Activated B cell treated with CpG ODN at 0.5 μM for 24 hours (primary cell): ENCODE data around the gene AGXT. TPM values are rescaled to one million over a fixed set of nuclear protein-coding genes. Genes with fewer than 3 reads are reported as not detected.
"Not testable (repeated sequence)": the region's sequence is repeated elsewhere in the genome, so short reads cannot be mapped to it uniquely, and the experiment has no call there.

Experiments used
- ATAC-seq: fragments of 200-7000 bp; cut with Tn5 transposase; one replicate; pipeline ENCODE4 v1.10.0; 2021; ENCODE audit warnings: low read depth, mild to moderate bottlenecking, moderate library complexity
- CTCF ChIA-PET: fragments of 350-600 bp; sonication (Branson Sonifier 250); formaldehyde crosslinking; loops from one replicate; lab custom pipeline; 2021; ENCODE audit warnings: antibody characterized with exemption; lab: Charles Lee
- POLR2A ChIA-PET: fragments of 350-600 bp; sonication (Branson Sonifier 250); formaldehyde crosslinking; loops from one replicate; lab custom pipeline; 2021; ENCODE audit warnings: antibody characterized with exemption; lab: Charles Lee
- DNase-seq: peaks from one replicate; pipeline ENCODE4 v3.0.0; 2022
- H3K27ac Mint-ChIP-seq: one replicate; pipeline ENCODE4 v1.8.0; 2020; ENCODE audit warnings: mixed read lengths
- H3K27me3 Mint-ChIP-seq: one replicate; pipeline ENCODE4 v1.8.0; 2021; ENCODE audit warnings: mixed read lengths
- H3K36me3 Mint-ChIP-seq: one replicate; pipeline ENCODE4 v1.8.0; 2021; ENCODE audit warnings: low read depth, mixed read lengths
- H3K4me1 Mint-ChIP-seq: one replicate; pipeline ENCODE4 v1.8.0; 2021; ENCODE audit warnings: mixed read lengths
- H3K4me3 Mint-ChIP-seq: one replicate; pipeline ENCODE4 v1.8.0; 2020; ENCODE audit warnings: mild to moderate bottlenecking, mixed read lengths
- H3K9me3 Mint-ChIP-seq: one replicate; pipeline ENCODE4 v1.8.0; 2020; ENCODE audit warnings: mixed read lengths
- intact Hi-C: fragments of 100-400 bp; cut with micrococcal nuclease; formaldehyde crosslinking; loops from one replicate; pipeline ENCODE4 v1.15.1; 2024
- total RNA-seq: library from RNA; stranded (reverse); gene quantifications from 2 replicates; pipeline ENCODE4 v1.2.3, GENCODE V29; 2022
- TF ChIP-seq, protein P1 (sequence below): fragments of 200-600 bp; IDR thresholded peaks from one replicate; pipeline ENCODE4 v1.8.0; 2022; ENCODE audit warnings: antibody characterized with exemption, mild to moderate bottlenecking

AGXT gene
- total RNA-seq, 1 donor from 2014 or later: not detected

DNA sequence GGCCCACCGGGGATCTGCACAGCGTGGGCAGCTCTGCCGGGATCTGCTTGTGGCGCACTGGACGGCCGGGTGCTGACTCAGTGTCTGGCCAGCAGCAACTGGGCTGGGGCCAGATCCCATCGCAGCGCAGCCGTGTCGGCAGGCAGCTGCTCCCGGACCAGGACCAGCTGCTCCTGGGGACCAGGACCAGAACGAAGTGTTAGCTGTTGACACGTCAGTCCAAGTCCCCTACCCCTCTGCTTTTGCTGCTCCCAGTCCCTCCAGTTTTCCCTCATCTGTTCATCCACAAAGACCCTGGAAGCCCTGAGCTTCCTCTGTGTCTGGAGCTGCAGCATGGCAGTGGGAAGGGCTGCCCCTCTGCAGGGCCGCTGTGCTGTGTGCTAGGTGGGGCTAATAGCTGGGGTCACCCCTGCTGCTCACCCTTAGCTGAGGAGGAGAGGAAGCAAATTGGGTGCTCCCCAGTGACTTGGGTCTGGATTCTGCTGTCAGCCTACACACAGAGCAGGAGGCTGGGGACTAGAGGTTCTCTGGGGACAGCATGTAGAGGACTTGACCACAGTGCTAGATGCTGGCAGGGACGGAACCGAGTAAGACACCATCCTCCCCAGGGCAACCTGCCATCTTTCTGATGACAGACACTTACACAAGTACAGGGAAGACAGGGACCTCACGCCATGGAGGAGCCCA, 31.7 kb upstream of the AGXT start:
- DNase-seq (no peak), ATAC-seq (no peak)
- intact Hi-C loops: no loop called here
- Mint-ChIP-seq H3K9me3 (no peaks in the 10 kb centered on the region), H3K4me3 (no peak overlapping the region), H3K36me3 (no peaks in the 10 kb centered on the region), H3K27ac (no peak overlapping the region), H3K4me1 (peaks cover under 1% of the 10 kb centered on the region), H3K27me3 (peaks cover 10% of the 10 kb centered on the region)
- TF ChIP-seq, protein P1, sequence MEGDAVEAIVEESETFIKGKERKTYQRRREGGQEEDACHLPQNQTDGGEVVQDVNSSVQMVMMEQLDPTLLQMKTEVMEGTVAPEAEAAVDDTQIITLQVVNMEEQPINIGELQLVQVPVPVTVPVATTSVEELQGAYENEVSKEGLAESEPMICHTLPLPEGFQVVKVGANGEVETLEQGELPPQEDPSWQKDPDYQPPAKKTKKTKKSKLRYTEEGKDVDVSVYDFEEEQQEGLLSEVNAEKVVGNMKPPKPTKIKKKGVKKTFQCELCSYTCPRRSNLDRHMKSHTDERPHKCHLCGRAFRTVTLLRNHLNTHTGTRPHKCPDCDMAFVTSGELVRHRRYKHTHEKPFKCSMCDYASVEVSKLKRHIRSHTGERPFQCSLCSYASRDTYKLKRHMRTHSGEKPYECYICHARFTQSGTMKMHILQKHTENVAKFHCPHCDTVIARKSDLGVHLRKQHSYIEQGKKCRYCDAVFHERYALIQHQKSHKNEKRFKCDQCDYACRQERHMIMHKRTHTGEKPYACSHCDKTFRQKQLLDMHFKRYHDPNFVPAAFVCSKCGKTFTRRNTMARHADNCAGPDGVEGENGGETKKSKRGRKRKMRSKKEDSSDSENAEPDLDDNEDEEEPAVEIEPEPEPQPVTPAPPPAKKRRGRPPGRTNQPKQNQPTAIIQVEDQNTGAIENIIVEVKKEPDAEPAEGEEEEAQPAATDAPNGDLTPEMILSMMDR: no peak
- ChIA-PET POLR2A (interaction anchor here (0.6 kb wide), 1 partner anchor 820 kb away, joined by 3 read pairs; no protein-coding TSS in a partner anchor), CTCF (no interaction called here)

DNA sequence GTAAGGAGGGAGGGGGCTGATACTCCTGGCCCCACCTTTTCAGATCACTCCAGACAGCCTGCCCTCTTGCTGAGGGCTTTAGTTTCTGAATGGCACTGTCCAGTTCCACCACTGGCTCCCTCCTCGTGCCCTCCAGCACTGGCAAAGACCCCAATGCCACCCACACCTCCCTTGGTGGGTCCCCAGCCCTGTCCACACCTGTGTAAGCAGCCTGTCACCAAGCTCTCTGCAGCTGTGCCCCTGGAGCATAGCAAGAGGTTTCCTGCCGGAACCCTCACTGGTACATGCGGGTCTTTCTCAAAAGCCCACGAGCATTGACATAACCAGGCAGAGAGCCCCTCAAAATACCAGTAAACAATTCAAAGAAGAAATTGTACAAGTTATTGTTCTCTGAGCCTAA, 31.0 kb upstream of the AGXT start:
- H3K27ac Mint-ChIP-seq: no peak overlapping the region
- no peak overlapping the region for H3K4me3 Mint-ChIP-seq
- no peak for ATAC-seq
- no peaks in the 10 kb centered on the region for H3K9me3 Mint-ChIP-seq
- DNase-seq: no peak
- TF ChIP-seq, protein P1: no peak
- intact Hi-C loops: no loop called here
- no peaks in the 10 kb centered on the region for H3K36me3 Mint-ChIP-seq
- POLR2A ChIA-PET: no interaction called here
- H3K4me1 Mint-ChIP-seq: no peaks in the 10 kb centered on the region
- peaks cover 12% of the 10 kb centered on the region for H3K27me3 Mint-ChIP-seq
- CTCF ChIA-PET: no interaction called here

DNA sequence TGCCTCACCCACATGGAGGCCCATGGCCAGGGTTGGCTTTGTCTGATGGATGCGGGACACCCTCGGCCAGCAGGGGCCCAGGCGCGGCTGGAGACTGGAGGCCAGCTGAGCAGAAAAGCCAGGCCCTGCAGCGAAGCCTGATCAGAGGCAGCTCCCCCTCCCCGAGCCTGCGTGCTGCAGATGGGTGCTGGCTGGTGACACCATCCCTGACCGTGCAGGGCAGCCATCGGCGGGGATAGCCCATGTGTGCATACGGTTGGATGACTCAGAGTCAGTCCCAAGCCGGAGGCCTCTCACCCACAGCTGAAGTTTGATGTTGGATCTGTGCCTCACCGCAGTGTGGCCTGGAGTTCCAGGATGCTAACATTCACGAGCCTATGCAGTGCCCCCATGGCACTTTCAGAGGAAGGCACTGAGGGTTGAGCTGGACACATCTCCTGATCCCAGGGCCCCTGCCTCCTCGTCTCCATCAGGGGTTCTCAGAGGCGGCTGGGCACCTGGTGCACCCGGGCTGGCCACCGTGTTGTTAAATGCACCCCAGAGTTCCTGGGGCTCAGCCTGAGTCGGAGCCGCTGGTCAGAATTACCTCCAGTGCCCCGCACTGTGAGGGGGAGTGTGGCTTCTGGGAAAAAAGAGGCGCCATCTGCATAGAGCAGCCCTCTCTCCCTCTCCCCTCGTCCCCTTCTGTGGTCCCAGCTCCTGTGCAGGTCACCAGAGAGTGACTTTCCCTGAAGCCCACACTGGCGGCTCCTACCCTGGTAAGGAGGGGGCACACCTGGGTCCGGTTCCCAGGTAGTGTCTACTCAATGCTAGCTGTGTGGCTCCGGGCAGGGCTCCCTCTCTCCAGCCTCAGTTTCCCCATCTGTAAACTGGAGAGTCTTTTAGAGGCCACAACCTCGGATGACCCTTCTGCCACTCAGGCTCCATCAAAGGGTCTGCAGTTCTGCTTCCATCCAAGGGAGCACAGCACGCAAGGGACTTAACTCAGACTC, 29.2 kb upstream of the AGXT start:
- H3K9me3 Mint-ChIP-seq: no peaks in the 10 kb centered on the region
- intact Hi-C loops: no loop called here

DNA sequence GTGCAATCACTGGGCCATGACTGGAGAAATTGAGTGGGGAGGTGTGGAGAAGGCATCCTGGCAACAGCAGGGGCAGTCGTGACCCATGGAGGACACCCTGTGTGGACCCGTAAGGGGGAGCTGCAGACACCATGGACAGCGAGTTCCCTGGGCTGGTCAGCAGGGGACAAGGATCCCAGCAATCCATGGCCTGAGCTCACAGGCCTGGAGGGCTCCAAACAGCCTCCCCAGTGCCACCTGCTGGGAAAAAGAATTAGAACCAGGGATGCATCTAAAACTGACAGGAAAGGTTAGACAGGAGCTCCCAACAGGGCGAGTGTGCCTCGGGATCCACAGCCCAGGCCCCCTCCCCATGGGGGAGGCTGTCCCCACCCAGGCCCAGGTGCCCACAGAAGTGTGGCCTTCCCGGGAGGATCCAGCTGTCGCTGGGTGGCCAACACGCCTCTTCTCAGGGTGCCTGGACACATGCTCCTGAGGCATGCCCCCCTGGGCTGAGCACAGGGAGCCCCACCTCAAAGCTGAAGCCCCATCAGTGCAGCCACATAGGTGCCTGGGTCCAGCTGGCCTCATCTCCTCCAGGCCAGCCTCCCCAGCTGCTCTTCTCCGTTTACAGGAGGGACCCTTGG, 28.1 kb upstream of the AGXT start:
- TF ChIP-seq, protein P1: no peak
- H3K9me3 Mint-ChIP-seq: peaks cover 7% of the 10 kb centered on the region
- peaks cover 12% of the 10 kb centered on the region for H3K27me3 Mint-ChIP-seq
- H3K36me3 Mint-ChIP-seq: no peaks in the 10 kb centered on the region
- ATAC-seq (peak; percentile 21), DNase-seq (no peak)
- H3K4me1 Mint-ChIP-seq: no peaks in the 10 kb centered on the region
- CTCF ChIA-PET: interaction anchor here (1.4 kb wide), 1 partner anchor 327 kb away, joined by 13 read pairs; no protein-coding TSS in a partner anchor
- POLR2A ChIA-PET: interaction anchor here (0.6 kb wide), 1 partner anchor 1056 kb away, joined by 4 read pairs; no protein-coding TSS in a partner anchor
- no peak overlapping the region for H3K4me3 Mint-ChIP-seq
- no peak overlapping the region for H3K27ac Mint-ChIP-seq
- intact Hi-C loops: no loop called here

More for the DNA sequence above, 29.2 kb upstream of the AGXT start:
- ChIA-PET POLR2A (no interaction called here), CTCF (interaction anchor here (1.4 kb wide), 1 partner anchor 326 kb away, joined by 13 read pairs; no protein-coding TSS in a partner anchor)
- H3K36me3 Mint-ChIP-seq: no peaks in the 10 kb centered on the region
- no peak for ATAC-seq
- TF ChIP-seq, protein P1: no peak
- DNase-seq: no peak
- H3K27ac Mint-ChIP-seq: no peak overlapping the region
- peaks cover 12% of the 10 kb centered on the region for H3K27me3 Mint-ChIP-seq
- no peaks in the 10 kb centered on the region for H3K4me1 Mint-ChIP-seq
- H3K4me3 Mint-ChIP-seq: no peak overlapping the region

DNA sequence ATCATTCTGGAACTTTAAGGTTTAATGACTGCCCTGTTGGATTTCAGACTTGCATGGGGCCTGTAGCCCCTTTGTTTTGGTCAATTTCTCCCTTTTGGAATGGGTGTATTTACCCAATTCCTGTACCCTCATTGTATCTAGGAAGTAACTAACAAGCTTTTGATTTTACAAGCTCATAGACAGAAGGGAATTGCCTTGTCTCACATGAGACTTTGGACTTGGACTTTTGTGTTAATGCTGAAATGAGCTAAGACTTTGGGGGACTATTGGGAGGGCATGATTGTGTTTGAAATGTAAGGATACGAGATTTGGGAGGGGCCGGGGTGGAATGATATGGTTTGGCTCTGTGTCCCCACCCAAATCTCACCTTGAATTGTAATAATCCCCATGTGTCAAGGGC, 22.3 kb upstream of the AGXT start:
- POLR2A ChIA-PET, H3K4me1 Mint-ChIP-seq, H3K4me3 Mint-ChIP-seq, H3K9me3 Mint-ChIP-seq, H3K27me3 Mint-ChIP-seq, ATAC-seq, H3K36me3 Mint-ChIP-seq, intact Hi-C loops, H3K27ac Mint-ChIP-seq, DNase-seq: not testable (repeated sequence)
- CTCF ChIA-PET: interaction anchor here (0.6 kb wide), 1 partner anchor 641 kb away, joined by 3 read pairs; no protein-coding TSS in a partner anchor
